K562 (cell line): Measurements from ENCODE around the gene IFNGR1. TPM values are rescaled to one million over a fixed set of nuclear protein-coding genes. Genes with fewer than 3 reads are reported as not detected.

Source experiments
- ELF4 ChIP-seq: fragments of 450-650 bp; formaldehyde crosslinking; IDR thresholded peaks from 2 replicates; pipeline ENCODE4 v1.4.0; 2022; ENCODE audit warnings: missing genetic modification characterization
- POLR3A ChIP-seq: IDR thresholded peaks from 2 replicates; pipeline ENCODE4 v1.6.1; 2011; ENCODE audit warnings: borderline replicate concordance, mild to moderate bottlenecking, moderate library complexity; ENCODE audit not compliant: insufficient read length, insufficient read depth; ENCODE audit errors: extremely low read depth
- SIN3A ChIP-seq, 2 experiments: fragments of 150-350 bp in 1 of 2; IDR thresholded peaks; 2 replicates each; pipeline ENCODE4 v1.6.1; 2011 to 2016; ENCODE audit warnings: borderline replicate concordance in 2 of 2, low read depth in 2 of 2, low read length in 2 of 2, mild to moderate bottlenecking in 2 of 2, moderate library complexity in 2 of 2; ENCODE audit not compliant: control insufficient read depth in 1 of 2
- ZNF75A ChIP-seq: fragments of 450-650 bp; formaldehyde crosslinking; IDR thresholded peaks from 2 replicates; pipeline ENCODE4 v1.4.0; 2020; ENCODE audit warnings: mild to moderate bottlenecking
- polyA plus RNA-seq, 8 experiments: library from polyadenylated mRNA; depleted of rRNA in 4 of 8; stranded (reverse) in 5 of 8; unstranded in 3 of 8; fragments of >200 nt; fragmentation: Nextera tagmentation in 2 of 8; fragmentation: Illumina TruSeq in 1 of 8; extraction: Ambion mirVana in 2 of 8; extraction: Trizol in 1 of 8; gene quantifications; 2 replicates each; pipeline versions ENCODE4 v1.2.1 to v1.2.3, GENCODE V29; 2011 to 2014; ENCODE audit warnings: inconsistent platforms in 1 of 8, missing spikeins in 1 of 8
- total RNA-seq, 7 experiments: library from RNA; depleted of rRNA in 6 of 7; stranded (reverse); fragments of >200 nt in 6 of 7; fragmentation: Illumina TruSeq in 2 of 7; extraction: Trizol in 2 of 7; gene quantifications; 2 replicates each; pipeline versions ENCODE4 v1.2.1 to v1.2.3, GENCODE V29; 2011 to 2021; ENCODE audit warnings: low replicate concordance in 1 of 7
- TF ChIP-seq, protein P1 (sequence below), 2 experiments: fragments of 450-650 bp; formaldehyde crosslinking in 1 of 2; IDR thresholded peaks; 2 replicates each; pipeline versions ENCODE4 v1.4.0 to v1.6.1; 2014 to 2020; ENCODE audit warnings: mild to moderate bottlenecking in 2 of 2, borderline replicate concordance in 1 of 2, low read depth in 1 of 2
- TF ChIP-seq, protein P2 (sequence below): fragments of 250-450 bp; sonication (Bioruptor Pico); IDR thresholded peaks from 2 replicates; pipeline ENCODE4 v1.6.1; 2021; ENCODE audit warnings: mild to moderate bottlenecking

The IFNGR1 gene
- total and polyA plus RNA-seq, 9 of the 15 experiments (the other 6 are each of a cell fraction or from before 2014, with no cell fraction given), result 14.7 to 47.0 (median 26.7) TPM

- TF ChIP-seq, protein P1, sequence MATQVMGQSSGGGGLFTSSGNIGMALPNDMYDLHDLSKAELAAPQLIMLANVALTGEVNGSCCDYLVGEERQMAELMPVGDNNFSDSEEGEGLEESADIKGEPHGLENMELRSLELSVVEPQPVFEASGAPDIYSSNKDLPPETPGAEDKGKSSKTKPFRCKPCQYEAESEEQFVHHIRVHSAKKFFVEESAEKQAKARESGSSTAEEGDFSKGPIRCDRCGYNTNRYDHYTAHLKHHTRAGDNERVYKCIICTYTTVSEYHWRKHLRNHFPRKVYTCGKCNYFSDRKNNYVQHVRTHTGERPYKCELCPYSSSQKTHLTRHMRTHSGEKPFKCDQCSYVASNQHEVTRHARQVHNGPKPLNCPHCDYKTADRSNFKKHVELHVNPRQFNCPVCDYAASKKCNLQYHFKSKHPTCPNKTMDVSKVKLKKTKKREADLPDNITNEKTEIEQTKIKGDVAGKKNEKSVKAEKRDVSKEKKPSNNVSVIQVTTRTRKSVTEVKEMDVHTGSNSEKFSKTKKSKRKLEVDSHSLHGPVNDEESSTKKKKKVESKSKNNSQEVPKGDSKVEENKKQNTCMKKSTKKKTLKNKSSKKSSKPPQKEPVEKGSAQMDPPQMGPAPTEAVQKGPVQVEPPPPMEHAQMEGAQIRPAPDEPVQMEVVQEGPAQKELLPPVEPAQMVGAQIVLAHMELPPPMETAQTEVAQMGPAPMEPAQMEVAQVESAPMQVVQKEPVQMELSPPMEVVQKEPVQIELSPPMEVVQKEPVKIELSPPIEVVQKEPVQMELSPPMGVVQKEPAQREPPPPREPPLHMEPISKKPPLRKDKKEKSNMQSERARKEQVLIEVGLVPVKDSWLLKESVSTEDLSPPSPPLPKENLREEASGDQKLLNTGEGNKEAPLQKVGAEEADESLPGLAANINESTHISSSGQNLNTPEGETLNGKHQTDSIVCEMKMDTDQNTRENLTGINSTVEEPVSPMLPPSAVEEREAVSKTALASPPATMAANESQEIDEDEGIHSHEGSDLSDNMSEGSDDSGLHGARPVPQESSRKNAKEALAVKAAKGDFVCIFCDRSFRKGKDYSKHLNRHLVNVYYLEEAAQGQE (IDR thresholded peaks at IDR 0.05; ENCODE audit: borderline replicate concordance), result no peak
- TF ChIP-seq, protein P1 (CRISPR knock-in tag; IDR thresholded peaks at IDR 0.05; ENCODE audit: low read depth), result no peak
- 0 out of 2 replicates have a peak, but pooled peaks have one; percentile 8 for TF ChIP-seq ZNF75A (CRISPR knock-in tag)
- 0 out of 2 replicates have a peak, but pooled peaks have one; percentile 23 for TF ChIP-seq ELF4 (CRISPR knock-in tag)
- TF ChIP-seq, protein P2, sequence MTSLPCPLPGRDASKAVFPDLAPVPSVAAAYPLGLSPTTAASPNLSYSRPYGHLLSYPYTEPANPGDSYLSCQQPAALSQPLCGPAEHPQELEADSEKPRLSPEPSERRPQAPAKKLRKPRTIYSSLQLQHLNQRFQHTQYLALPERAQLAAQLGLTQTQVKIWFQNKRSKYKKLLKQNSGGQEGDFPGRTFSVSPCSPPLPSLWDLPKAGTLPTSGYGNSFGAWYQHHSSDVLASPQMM (CRISPR knock-in tag), result no peak
- TF ChIP-seq POLR3A, result no peak
- no peak for TF ChIP-seq SIN3A (IDR thresholded peaks at IDR 0.05; ENCODE audit: borderline replicate concordance in 2 of 2, control insufficient read depth in 1 of 2, low read depth in 2 of 2, low read length in 2 of 2)
Measured at GRCh38 chr6:137224799-137225198, 5.6 kb upstream of the IFNGR1 start (continued).
